ENCODE results near the gene CDK5RAP1.

Gene CDK5RAP1

DNA sequence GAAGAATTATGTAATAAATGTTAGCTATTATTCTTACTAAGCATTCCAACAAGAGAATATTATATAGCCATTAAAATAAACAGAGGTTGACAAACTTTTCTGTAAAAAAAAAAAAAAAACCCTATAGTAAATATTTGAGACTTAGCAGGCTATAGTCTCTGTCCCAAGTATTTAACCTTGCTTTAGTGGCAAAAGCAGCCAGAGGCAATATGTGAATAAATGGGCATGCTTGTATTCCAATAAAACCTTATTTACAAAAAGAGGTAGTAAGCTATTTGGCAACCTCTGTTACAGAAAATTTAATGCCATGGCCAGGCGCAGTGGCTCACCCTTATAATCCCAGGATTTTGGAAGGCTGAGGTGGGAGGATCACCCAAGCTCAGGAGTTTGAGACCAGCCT, 14.6 kb downstream of the CDK5RAP1 start:
- no peak for DNase-seq (ENCODE audit: low read depth in 3 of 3)

DNA sequence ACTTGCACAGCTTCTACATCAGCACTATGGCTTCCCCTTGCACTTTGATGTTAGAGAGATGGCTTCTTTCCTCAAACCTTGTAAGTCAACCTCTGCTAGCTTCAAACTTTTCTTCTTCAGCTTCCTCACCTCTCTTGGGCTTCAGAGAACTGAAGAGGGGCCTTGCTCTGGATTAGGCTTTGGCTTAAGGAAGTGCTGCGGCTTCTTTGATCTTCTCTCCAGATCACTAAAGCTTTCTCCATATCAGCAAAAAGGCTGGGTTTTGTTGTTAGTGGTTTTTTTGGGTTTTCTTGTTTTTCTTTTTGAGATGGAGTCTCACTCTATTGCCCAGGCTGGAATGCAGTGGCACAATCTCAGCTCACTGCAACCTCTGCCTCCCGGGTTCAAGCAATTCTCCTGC, 24.0 kb downstream of the CDK5RAP1 start:
- DNase-seq (ENCODE audit: low read depth in 3 of 3), result no peak

DNA sequence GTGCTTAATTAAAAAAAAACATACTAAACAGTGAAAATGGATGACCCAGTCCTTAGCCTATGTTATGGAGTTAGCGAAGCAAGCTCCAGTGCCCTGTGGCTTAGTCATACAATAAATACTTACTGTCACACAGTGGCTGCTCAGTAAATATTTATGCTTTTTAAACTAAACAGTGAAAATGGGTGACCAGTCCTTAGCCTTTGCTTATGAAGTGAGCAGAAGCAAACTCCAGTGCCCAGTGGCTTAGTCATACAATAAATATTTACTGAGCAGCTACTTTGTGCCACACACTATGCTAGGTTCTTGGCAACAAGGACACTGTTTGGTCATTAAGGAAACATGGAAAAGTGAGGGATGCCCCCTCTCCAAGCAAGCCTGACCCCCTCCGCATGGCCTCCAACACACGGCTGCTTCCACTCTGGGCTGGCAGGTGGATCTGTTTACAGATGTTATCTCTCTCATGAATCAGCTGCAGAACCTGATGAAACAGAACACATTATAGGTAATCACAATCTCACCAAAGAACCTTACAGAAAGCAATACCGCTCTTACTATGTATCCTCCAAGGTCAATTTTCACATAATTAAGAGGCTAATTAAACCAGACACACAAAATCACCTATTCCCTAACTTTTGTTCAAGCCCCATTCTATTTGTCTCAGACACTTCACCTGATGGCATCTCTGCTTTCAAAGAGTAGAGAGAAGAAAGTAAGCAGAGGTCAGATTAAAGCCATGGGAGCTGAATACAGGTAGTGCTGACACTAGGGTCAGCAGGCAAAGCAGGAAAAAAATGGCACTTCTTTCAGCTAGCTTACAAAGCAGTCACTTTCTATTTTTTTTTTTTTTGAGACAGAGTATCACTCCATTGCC, 27.3 kb downstream of the CDK5RAP1 start:
- no peak for DNase-seq (ENCODE audit: low read depth in 3 of 3)

DNA sequence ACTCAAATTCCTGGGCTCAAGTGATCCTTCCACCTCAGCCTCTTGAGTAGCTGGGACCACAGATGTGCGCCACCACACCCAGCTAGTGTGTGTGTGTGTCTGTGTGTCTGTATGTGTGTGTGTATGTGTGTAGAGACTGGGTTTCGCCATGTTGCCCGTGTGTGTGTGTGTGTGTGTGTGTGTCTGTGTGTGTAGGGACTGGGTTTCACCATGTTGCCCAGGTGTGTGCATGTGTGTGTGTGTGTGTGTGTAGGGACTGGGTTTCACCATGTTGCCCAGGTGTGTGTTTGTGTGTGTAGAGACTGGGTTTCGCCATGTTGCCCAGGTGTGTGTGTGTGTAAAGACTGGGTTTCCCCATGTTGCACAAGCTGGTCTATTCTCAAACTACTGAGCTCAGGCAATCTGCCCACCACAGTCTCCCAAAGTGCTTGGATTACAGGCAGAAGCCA, 28.3 kb downstream of the CDK5RAP1 start:
- no peak for DNase-seq (ENCODE audit: low read depth in 3 of 3)

DNA sequence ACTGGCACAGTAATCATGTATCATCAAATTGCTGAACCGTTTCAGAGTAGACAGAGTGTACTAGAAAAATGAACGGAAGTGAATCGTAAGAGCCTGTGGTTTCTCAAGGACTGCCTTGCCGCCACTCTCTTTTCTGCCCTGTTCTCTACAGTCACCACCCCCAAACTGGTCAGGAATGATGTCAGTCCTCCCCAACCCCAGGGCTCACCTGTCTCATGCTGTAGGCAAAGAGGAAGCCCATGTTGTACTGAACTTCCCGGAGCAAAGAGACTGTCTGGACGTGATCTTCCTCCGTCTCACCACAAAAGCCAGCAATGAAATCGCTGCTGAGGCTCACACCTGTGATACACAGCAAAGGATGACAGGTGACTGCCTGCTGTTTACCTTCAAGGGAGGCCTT, 31.0 kb downstream of the CDK5RAP1 start:
- peak; percentile 4 to 10 (median 6) for DNase-seq (ENCODE audit: low read depth in 3 of 3)

DNA sequence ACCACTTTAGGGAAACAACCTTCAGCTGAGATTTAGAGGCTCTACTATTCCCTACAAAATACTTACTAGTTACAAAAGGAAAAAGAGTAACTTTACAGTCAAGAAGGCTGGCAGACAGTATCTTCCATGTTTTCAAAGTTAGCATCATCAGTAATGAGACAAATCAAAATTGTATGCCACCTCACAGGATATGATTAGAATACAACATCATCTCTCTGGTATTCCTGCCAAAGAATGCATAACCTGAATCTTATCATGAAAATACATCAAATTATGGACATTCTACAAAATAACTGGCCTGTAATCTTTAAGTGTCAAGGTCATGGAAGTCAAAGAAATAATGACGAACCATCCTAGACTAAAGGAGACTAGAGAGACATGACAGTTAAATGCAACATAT, 38.4 kb downstream of the CDK5RAP1 start:
- DNase-seq (ENCODE audit: low read depth in 3 of 3), result no peak

DNA sequence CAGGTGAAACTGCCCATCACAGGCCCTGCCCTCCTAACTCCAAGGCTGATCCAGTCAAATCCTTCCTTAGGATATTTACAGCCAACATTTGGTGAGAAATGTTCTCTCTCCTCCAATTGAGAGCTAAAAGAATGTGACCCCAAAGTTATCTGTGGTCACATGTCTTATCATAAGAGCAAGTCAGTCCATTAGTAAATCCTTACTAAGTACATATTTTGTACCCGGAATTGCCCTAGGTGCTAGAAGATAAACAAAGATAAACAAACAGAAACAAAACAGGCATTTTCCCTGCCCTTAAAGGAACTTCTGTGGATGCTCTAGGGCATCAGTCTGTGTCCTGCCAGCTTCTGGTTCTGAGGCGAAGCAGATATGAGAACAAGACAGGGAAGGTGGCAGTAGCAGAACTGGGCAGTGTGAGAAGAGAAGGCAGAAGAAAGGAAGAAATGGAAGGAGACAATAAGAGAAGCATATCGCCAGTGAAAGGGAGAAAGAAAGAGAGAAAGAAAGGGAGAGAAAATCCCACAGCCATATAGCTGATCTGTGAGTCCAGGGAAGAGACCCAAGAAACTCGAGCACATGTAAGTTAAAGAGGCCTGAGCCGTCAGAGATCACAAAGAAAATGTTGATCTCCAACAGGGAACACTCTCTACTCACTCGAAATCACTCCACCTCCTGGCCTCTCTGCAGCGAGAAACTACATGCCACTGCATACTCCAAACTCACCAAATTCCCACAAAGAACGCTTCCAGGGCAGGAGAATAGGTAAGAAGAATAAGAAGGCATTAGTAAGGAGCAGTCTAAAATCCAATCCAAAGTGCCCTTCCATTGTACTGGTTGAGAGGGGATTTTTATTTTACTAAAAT, 41.7 kb downstream of the CDK5RAP1 start:
- DNase-seq (ENCODE audit: low read depth in 3 of 3), result no peak

DNA sequence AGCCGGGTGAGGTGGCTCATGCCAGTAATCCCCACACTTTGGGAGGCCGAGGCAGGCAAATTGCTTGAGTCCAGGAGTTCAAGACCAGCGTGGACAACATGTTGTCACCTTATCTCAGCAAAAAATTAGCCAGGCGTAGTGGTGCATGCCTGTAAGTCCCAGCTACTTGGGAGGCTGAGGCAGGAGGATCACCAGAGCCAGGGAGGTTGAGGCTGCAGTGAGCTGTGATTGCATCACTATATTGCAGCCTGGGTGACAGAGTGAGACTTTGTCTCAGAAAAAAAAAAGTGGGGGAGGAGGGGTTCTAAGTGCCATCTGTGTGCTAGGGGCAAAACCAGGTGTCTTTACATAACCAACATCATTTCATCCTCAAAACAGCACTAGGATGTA, 48.3 kb downstream of the CDK5RAP1 start:
- DNase-seq (ENCODE audit: low read depth in 3 of 3), result no peak

DNA sequence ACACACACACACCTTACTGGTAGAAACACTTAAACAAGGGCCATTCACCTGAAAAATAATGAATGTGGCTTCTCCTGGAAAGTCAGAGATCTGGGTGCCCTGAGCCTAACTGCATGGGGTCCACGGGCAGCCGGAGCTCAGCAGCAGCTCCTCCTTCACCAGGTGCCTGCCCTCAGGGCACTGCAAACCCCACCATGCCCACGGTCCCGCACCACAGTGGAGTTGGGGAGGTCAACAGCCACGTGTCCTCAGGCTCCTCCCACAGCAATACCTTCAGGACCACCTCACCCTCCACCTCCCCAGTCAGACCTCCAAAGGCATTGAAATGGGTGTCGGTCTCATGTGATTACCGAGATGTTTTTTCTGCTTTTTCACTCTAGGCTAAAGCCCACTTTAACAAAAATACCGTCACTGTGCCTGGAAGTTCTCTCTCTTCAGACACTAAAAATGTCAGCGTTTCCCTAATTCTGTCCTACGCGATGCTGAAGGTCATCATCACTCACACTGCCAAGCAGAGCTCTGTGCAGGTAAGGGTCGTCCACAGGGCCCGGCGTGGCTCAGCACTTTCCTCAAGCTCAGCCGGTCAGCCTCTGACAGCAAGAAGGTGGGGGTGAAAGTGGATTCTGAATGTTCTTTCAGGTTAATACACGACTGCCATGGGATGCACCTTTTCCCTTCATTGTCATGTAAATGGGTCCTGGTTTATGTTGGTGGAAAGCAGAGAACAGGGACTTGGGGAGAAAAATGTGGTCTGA, 48.9 kb downstream of the CDK5RAP1 start:
- no peak for DNase-seq (ENCODE audit: low read depth in 3 of 3)

DNA sequence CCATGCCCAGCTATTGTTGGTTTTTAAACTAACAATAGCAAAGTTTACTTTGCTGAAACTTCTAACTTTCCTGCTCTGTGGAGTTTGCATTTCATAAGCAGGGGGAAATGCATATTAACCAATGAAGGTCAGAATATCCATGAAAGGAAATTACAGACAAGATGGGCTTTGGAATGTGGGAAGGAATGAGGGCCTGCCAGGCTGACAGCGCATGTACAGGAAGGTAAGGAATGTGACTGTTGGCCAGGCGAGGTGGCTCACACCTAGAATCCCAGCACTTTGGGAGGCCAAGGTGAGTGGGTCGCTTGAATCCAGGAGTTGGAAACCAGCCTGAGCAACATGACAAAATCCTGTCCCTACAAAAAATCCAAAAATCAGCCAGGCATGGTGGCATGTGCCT, 49.6 kb downstream of the CDK5RAP1 start:
- no peak for DNase-seq (ENCODE audit: low read depth in 3 of 3)

DNA sequence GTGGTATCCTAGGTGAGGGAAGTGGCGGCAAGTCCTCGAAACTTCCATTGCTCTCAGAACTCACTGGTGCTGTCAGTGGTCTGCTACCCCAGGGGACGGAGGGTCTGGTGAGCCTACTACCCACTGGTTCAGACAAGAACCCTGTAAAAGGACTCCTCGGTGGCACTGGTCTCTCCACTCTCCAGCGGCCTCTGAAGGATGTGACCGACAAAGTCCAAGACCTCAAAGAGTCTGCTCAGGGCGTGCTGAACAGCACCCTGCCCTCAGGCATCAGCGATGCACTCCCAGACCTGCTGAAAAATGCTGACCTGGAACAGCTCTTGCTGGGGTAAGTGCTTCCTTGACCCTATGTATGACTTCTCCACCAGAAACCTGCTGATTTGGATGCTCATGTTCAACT, 51.8 kb downstream of the CDK5RAP1 start:
- DNase-seq (ENCODE audit: low read depth in 3 of 3), result no peak

DNA sequence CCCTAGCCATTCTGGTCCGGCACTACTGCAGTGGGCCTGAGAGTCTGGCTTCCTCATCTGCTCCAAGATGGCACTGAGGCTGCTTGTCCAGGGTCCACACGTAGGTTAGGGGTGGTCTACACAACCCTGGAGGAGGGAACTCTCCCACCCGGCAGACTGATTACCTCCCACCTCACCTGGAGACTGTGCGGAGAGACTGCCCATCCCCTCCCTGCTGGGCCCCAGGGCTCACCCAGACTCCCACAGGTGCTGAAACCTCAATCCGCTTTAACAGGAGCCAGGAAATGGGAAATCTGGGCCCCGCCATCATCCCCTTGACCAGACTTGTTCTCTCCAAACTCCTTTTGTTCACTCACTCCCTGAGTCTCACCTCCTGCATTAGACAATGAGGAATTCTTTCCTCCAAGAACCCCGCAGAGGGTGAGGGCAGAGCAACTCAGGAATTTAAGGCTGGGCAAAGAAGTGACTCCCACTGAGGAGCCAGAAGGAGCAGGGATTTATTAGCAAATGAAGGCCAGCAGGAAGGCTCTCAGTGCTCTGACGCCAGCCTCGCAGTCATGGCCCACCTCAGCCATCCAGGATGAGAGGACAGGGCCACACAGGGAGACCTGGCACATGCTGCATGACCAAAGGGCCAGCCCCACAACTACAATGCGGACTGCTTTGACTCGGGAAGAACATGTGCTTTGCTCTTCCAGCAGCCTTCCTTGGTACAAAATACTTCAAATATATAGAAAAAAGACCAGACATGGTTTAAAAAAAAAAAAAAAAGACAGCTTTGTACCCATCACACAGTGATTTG, 53.0 kb downstream of the CDK5RAP1 start:
- DNase-seq (ENCODE audit: low read depth in 3 of 3), result no peak

DNA sequence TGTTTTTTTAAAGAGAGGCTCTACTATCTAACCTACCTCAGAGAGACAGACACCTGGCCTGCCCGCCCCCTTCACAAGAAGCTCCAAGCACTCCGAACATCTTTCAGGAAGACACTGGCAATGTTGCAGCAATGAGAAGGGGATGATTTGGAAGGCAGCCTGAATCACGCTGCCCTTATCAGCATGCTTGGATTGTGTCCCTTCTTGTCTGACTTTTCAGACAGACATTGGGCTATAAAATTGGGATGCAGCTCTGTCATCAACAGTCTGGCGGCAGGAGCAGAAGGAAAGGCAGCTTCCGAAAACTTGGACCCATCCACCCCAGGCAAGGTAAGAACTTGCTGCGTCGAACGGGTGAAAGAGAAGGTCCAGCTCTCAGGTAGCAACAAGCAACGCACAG, 56.0 kb downstream of the CDK5RAP1 start:
- DNase-seq (ENCODE audit: low read depth in 3 of 3), result no peak

DNA sequence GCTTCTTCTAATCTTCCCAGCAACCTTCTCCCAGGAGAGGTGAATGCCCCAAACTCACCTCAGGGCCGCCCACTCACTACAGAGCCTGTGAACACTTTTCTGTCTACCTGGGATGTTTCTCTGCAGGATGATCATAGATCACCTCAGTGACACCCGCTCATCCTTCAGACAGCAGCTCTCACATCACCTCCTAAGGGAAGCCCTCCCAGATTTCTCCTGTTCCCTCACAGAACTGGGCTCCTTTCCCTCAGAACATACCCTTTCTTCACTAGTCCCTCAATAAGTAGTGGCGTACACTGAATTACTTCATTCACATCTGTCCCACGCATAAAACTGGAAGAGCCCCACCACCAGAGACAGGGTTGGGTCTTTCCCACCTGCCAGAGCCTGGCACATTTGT, 57.8 kb downstream of the CDK5RAP1 start:
- DNase-seq (ENCODE audit: low read depth in 3 of 3), result no peak

DNA sequence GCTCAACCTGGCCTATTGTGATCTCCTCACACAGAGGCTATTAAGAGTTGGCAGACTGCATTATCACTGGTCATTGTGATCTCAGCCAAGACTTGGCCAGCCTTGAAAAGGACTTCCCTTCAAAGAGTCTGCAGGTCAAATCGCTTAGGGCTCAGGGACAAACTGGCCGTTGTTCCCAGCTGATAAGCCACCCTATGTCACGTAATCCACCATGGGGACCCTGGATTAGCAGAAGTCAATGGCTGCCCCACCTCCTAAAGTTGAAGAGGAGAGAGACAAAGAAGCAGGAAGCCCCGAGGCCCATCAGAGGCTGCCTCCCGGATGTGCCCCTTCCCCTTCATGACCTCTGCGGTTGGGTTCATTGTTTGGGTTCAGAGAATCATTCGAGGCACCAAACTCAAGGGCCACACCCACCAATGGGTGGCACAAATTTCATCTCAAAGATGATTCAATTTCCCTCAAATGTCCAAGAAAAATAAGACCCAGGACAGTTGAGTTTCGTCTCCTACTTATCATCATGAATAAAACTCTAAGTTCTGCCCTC, 61.7 kb downstream of the CDK5RAP1 start:
- no peak for DNase-seq (ENCODE audit: low read depth in 3 of 3)

DNA sequence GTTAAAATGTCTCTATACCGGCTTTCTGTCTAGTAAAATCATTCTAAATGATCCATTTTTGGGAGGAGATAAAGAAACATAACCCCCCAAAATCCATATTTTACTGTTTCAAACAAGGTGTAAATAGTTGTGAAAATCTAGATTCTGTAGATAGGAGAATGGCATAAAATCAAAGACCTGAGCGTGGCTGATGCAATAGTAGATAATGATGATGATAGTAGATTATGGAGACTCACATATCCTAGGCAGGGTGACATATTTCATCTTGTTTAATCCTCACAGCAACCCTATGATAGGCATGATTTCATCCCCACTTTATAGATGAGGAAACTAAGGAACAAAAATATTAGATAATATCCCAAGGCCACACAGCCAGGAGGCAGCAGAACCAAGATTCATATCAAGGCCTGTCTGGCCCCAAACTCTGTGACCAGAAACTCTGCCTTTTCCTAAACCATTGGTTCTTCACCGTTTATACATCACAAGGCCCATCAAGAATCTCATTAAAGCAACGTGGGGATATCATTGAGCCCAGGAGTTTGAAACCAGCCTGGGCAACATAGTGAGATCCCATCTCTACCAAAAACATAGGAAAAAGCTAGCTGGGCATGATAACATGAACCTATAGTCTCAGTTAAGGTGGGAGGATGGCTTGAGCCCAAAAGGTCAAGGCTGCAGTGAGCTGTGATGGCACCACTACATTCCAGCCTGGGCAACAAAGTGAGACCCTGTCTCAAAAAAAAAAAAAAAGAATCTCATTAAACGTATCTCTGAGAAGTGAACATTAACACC, 62.7 kb downstream of the CDK5RAP1 start:
- no peak for DNase-seq (ENCODE audit: low read depth in 3 of 3)

DNA sequence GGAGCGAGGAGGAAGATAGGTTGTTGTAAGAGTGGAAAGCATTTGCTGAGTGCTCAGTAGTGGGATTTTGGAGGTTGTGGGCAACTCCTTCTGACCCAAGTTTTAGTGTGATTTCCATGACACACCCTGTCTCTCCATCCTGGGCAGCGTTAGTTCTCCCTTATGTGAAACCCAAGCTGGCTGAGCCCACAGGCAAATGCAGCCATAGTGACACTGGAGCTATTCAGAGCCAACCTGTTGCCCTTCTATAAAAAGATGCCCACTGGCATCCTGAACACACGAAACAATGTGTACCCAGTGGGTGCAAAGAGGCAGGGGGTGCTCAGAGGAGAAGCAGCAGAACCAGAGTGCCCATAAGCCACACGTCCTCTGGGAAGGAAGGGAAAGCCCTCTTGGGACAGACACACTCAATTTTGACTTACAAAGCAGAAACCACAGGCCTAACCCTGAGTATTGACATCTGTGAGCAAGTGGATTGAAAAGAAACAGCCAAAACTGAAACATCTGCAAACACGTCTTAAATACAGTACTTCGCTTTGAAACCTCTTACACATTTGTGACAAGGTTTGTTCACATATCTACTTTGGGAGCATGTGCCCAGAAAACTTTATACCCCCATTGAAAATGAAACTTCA, 63.7 kb downstream of the CDK5RAP1 start:
- no peak for DNase-seq (ENCODE audit: low read depth in 3 of 3)

DNA sequence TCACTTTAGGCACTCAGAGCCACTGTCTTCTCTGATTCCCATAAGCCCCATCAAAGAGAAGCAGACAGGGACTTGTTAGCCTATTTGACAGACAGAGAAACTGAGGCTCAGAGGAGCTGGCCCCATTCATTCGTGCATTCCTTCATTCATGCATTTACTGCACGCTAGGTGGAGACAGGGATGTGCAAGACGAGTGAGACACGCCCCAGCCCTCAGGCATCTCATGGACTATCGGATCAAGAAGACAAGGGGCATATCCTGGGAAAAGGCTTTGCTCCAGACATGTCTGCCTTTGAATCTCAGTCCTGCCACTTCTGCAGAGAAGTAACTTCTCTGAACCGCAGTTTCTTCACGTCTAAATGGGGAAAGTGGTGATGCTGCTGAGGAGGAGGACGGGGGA, 64.2 kb downstream of the CDK5RAP1 start:
- DNase-seq (ENCODE audit: low read depth in 3 of 3), result no peak

DNA sequence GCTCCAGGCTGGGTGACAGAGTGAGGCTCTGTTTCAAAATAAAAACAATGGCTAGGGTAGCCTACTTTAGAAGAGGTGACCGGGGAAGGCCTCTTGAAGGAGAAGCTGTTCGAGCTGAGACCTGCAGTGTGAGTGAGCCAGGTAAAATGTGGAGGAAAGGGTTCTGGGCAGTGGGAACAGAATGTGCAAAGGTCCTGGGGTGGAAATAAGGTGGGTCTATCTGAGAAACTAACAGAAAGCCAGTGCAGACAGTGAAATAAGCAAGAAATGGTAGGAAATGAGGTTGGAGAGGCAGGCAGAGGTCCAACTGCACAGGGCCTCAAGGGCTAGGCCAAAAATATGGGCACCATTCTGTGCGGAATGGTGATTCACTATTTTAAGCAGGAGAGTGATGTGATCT, 64.9 kb downstream of the CDK5RAP1 start:
- DNase-seq (ENCODE audit: low read depth in 3 of 3), result no peak

DNA sequence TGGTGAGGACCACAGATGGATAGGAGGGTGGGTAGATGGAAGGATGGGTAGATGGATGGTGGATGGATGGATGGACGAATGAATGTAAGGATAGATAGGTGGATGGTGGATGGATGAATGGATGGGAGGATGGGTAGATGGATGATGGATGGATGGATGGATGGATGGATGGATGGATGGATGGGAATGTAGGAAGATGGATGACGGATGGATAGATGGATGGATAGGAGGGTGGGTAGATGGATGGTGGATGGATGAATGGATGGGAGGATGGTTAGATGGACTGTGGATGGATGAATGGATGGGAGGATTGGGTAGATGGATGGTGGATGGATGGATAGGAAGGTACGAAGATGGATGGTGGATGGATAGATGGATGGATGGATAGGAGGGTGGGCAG, 67.2 kb downstream of the CDK5RAP1 start:
- no peak for DNase-seq (ENCODE audit: low read depth in 3 of 3)
